Body of pancreas (tissue), 4 donors: ENCODE measurements around the gene RLN1.

Experiments
- POLR2A ChIP-seq, 3 donors: fragments of 450-650 bp; IDR thresholded peaks; one replicate each; pipeline ENCODE4 v1.6.1; 2016; ENCODE audit warnings: antibody characterized with exemption in 3 of 3, mild to moderate bottlenecking in 2 of 3
- TF ChIP-seq, protein P1 (sequence below), 7 experiments: fragments of 450-650 bp in 4 of 7; fragments of 200-600 bp in 3 of 7; sonication (generic) in 3 of 7; IDR thresholded peaks; one replicate each; pipeline ENCODE4 v1.5.1; 2016 to 2019; ENCODE audit warnings: antibody characterized with exemption in 7 of 7

- TF ChIP-seq, protein P1, sequence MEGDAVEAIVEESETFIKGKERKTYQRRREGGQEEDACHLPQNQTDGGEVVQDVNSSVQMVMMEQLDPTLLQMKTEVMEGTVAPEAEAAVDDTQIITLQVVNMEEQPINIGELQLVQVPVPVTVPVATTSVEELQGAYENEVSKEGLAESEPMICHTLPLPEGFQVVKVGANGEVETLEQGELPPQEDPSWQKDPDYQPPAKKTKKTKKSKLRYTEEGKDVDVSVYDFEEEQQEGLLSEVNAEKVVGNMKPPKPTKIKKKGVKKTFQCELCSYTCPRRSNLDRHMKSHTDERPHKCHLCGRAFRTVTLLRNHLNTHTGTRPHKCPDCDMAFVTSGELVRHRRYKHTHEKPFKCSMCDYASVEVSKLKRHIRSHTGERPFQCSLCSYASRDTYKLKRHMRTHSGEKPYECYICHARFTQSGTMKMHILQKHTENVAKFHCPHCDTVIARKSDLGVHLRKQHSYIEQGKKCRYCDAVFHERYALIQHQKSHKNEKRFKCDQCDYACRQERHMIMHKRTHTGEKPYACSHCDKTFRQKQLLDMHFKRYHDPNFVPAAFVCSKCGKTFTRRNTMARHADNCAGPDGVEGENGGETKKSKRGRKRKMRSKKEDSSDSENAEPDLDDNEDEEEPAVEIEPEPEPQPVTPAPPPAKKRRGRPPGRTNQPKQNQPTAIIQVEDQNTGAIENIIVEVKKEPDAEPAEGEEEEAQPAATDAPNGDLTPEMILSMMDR (IDR thresholded peaks at IDR 0.05): no peak
- no peak for TF ChIP-seq POLR2A (IDR thresholded peaks at IDR 0.05)
Measured at GRCh38 chr9:5354184-5354583, 14.5 kb upstream of the RLN1 start.
